CD4-positive, alpha-beta T cell treated with Interleukin-4 for 4 hours (primary cell): ENCODE data around the gene TMEM192.
A peak's percentile ranks its signal among the peaks of the same experiment; 100 is the strongest.
"Not testable (repeated sequence)": the region's sequence is repeated elsewhere in the genome, so short reads cannot be mapped to it uniquely, and the experiment has no call there.

Source experiments
- DNase-seq: peaks from one replicate; pipeline ENCODE4 v3.0.0-alpha.2; 2020

TMEM192 gene

DNA sequence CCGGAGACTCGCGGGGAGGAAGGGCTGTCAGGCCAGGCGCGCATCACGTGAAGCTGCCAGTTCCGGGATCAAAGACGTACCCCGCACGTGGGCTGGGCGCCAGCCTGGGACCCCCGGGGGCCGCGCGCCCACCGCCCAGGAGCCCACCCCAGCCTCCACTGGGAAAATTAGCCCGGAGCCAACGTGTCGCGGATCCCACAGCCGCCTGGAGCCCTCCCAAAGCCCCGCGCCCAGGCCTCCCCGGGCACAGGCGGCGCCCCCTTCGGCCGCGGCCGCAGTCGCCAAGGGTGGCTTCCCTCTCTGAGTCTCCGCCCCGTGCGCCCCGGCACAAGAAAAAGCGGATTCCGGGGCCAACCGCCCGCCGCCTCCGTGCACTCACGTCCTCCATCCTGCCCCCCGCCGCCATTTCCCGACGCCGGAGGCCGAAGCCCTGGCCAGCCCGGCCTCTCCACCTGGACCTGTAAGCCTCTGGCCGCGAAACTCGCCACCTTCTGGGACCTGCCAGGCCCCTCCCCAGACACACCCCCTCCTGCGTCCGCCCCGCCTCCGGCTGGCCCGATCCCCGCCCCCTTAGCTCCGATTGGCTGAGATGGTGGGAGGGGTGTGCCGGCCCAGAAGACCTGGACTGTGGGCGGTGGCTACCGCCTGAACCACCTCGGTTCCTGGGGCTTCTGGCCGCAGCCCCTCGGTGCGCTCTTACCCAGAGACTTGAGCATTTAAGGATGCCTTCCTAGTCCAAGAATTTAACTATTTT is at the start of gene TMEM192:
TSS of gene TMEM192 (minus strand) at position 493 of the 754 bp plus-strand sequence. CDS start at position 406, 87 bp downstream.
- DNase-seq, result peak; percentile 88

DNA sequence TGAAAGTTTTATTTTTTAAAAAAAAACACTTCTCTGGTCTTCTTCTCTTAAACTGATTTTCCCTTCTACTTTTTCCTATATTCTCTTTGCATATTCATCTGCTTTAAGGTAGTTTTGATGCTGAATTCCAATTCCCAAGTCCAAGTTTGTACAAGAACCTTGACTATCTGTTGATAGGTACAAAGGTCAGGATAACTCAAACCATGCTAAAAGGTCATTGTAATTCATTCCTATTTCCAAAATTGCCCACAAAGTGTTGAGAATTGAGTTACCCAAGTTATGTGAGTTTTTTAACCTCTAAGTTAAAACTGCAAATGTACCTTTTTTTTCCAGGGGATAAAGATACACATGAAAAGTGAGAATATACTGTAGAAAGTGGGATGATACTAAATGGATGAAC is 46.1 kb upstream of the TMEM192 start:
- DNase-seq, result no peak

DNA sequence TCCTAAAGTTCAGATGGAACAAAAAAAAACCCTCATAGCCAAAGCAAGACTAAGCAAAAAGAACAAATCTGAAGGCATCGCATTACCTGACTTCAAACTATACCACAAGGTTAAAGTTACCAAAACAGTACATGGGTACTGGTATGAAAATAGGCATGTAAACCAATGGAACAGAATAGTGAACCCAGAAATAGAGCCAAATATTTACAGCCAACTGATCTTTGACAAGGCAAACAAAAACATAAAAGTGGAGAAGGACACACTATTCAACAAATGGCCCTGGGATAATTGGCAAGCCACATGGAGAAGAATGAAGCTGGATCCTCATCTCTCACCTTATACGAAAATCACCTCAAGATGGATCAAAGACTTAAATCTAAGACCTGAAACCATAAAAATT is 44.2 kb upstream of the TMEM192 start:
- no peak for DNase-seq

DNA sequence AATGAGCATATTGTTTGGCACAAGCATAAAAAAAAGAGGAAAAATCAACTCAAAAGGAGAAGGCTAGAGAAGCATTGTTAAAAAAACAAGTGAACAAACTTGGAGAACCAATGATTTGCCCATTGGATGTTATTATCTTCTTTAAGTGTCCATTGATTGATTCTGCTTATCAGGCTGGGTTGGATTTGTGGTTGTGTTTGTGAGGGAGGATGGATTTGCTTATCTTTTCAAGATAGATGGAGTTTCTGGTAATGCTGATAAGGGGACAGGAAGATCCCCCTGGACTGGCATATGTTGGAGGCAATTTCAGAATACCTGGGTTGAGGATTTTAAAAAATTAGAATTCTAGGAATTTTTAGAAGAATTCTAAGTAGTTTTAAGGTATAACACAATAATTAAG is 41.8 kb upstream of the TMEM192 start:
- no peak for DNase-seq

DNA sequence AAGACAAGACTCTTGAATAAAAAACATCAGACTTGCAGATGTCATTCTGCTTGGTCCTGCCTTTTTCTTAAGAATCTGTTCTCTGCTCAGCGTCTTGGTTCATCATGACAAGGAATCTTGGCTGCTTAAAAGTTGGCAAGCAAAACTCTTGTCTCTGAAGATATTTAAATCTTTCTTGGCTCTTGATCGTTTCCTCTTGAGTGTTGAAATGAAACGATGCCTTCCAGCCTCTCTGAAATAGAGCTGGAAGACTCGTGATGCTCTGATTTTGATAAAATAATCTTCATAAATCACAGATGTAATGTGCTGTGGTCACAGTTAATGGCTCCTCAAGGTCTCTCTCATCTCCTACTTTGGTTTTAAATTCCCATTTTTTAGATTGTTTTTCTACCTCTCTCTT is 39.9 kb upstream of the TMEM192 start:
- DNase-seq, result no peak

DNA sequence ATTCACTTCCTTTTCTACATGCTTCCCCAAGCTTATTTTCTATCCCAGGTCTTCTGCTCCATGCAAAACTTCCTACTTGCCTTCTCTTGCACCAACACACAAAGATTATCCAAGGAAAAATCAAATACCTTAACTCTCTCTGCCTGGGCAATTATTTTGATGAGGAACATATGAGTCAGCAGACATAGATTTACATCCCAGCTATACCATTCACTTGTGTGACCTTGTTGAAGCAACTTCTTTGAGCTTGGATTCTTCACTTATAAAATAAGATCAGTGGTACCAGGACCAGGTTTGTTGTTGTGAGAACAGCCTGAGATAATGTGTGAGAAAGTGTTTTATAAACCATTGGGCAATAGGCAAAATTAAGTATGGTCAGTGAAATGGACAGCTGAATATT is 39.1 kb upstream of the TMEM192 start:
- no peak for DNase-seq

DNA sequence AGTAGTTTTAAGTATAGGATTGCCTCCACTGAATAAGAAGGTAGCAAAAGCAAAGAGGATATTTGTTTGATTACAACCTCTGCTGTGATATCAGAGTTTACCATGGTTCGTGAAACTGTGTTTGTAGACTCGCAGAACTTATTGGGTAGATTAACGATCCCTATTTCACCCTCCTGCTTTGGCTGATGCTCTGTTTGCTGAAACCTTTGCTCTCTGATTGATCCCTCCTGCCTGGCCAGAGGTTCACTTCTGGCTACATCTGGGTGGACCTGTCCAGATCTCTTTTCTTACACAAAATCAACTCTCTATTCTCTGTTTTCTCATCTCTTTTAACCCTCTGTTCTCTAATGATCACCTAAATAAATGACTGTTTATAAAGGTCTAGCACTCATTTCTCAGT is 37.9 kb upstream of the TMEM192 start:
- DNase-seq, result no peak

DNA sequence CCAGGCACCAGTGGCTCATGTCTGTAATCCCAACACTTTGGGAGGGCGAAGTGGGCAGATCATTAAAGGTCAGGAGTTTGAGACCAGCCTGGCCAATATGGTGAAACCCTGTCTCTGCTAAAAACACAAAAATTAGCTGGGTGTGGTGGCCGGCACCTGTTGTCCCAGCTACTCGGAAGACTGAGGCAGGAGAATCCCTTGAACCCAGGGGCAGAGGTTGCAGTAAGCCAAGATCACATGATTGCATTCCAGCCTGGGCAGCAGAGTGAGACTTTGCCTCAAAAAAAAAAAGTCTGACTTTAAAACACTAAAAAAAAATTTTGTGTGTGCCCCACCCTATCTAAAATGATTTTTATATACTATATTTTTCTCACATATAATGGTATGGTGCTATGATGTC is 26.2 kb upstream of the TMEM192 start:
- no peak for DNase-seq

DNA sequence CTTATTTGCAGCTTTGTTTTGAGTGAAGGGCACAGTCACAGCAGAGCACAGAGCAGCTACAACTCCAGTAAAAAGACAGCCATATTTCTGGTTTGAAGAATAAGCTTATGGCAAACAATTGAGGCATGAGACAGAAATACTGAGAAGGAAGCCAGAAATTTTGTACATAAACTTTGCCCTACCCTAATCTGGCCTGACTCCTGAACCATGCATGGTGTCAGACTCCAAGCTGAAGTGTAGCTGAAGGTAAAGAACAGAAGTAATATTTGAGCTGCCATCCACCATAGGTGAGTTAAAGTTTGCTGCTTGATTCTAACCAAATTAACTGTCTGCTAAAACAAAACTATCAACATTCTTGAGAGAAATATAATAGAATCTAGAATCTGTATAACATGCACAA is 24.5 kb upstream of the TMEM192 start:
- no peak for DNase-seq

DNA sequence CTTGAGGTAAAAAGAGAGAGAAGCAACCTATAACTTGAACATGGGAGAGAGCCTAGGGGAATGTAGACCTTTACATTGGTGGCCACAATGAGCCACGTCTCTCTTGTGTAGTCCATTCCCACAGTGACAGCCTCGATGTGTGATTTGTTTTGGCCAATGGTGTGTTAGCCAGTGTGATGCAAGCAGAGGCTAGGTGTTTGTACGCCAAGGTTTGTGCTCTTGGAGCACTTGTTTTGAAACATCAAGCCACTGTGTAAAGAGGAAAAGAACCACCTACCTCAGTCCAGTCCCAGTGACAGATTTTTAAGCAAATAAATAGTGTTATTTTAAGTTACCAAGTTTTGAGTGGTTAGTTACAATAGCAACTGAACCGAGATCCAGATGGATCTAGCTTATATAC is 23.9 kb upstream of the TMEM192 start:
- DNase-seq, result no peak

DNA sequence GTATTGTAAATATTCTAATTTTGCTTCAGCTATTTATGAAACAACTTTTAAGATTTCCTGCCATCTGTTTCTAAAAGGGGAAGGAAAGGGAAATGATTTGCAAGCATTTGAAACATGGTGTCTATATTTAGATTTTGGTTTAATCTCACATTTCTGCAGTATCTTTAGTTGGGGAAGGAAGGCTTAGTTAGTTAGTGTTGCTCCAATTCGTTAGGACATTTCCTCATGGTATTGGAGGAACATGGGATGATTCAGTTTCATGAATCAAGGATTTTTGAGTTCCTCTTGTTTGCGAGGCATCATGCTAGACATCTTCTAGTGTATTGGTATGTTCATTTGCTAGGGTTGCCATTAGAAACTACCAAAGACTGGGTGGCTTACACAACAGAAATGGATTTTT is 20.5 kb upstream of the TMEM192 start:
- no peak for DNase-seq

DNA sequence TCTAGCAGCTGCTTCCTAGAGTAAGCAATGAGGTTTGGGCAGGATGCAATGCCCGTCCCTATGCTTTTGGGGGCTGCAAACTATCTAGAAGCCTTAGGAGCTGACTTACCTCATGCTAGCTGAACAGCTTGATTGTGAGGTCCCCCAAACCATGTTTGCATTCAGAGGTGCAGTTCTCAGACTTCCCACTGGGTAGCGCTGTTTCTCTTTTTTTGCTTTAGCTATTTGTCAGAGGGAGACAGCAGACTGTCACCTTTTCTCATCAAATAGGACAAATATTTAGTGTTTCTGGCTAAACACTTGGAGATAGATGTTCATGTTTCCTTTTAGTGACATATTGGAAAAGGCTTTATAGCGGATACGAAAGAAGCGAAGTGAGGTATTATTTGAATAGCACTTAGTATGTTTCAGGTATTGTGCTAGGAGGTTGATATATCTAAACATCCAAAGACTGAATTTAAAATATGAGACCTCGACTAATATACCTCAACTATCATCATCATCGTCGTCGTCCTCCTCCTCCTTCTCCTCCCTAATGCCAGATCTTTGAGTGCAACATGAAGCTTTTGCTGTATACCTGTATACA is 18.7 kb upstream of the TMEM192 start:
- DNase-seq, result peak; percentile 80

DNA sequence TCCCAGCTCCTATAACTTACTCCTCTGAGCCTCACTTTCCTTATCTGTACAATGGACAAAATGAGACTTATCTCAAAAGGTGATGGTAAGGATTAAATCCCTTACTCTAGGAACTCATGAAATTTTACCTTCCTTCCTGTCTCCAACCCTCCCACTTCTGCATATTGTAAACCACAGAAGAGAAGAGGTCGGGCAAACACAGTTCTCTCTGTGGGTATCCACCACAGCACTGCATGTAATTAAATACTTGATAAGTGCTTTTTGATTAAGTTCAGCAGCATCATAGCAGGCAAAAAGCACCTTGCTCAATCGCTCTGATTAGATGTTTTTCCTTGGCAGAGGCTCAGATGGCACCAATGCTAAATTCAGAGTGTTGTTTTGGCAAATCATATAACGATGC is 17.3 kb upstream of the TMEM192 start:
- no peak for DNase-seq

DNA sequence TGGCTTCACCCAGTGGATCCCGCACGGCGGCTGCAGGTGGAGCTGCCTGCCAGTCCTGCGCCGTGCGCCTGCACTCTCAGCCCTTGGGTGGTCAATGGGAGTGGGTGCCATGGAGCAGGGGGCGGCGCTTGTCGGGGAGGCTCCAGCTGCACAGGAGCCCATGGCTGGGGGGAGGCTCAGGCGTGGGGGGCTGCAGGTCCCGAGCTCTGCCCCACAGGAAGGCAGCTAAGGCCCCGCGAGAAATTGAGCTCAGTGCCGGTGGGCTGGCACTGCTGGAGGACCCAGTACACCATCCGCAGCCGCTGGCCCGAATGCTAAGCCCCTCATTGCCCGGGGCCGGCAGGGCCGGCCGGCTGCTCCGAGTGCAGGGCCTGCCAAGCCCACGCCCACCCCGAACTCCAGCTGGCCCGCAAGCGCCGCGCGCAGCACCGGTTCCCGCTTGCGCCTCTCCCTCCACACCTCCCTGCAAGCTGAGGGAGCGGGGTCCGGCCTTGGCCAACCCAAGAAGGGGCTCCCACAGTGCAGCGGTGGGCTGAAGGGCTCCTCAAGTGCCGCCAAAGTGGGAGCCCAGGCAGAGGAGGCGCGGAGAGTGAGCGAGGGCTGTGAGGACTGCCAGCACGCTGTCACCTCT is 13.3 kb upstream of the TMEM192 start:
- not testable (repeated sequence) for DNase-seq

DNA sequence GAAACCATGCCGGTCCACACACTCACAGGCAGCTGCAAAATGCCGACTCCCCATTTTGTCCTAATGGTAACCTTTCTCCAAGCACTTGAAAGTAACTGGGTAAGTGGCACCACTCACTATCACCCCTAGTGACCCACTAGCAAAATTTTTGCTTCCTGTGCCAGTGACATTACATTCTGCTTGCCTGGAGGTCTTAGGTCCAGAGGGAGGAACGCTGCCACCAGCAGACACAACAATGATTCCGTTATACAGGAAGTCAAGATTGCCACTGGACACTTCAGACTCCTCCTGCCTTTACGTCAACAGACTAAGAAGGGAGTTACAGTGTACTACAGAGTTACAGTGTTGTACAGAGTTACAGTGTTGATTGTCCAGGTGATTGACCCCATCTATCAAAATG is 11.8 kb upstream of the TMEM192 start:
- DNase-seq, result no peak

DNA sequence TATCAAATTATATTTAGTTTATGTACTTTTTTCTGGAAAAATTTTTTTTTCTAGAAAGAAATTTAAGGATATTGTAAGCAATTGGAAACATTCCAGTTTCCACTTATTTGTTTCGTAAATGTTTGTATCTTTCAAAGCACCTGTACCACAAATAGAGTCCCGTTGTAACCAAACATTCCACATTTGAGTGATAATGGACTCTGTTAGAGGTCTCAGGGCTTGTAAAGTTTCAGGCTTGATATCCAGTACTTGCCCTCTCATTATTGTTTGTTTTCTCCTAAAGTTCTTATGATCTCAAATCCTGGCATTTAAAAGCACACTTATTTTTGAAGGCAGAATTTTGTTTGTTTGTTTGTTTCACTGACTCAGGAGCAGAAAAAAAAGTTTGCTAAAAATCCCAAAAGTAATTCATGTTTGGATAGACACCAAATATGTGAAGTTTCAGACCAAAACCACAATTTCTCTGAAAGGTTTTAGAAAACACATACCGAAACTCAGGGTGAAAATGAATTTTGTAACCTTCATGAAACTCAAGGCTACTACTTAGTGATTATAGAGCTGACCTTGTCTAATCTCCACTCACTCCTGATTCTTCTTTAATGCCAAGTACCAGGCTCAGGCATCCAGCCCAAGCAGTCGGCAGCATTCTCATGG is 5.7 kb upstream of the TMEM192 start:
- DNase-seq, result no peak

DNA sequence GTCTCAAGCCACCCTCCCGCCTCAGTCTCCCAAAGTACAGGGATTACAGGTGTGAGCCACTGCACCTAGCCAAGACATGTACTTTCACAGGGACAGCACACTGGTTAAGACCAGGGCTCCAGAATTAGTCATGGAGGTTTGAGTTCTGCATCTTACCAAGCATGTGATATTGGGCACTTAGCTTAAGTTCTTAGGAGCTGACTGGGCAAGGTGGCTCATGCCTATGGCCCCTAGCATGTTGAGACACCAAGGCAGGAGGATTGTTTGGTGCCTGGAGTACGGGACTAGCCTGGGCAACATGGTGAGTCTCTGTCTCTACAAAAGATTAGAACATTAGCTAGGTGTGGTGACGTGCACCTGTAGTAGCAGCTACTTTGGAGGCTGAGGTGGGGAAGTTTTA is 2.6 kb upstream of the TMEM192 start:
- DNase-seq, result no peak

DNA sequence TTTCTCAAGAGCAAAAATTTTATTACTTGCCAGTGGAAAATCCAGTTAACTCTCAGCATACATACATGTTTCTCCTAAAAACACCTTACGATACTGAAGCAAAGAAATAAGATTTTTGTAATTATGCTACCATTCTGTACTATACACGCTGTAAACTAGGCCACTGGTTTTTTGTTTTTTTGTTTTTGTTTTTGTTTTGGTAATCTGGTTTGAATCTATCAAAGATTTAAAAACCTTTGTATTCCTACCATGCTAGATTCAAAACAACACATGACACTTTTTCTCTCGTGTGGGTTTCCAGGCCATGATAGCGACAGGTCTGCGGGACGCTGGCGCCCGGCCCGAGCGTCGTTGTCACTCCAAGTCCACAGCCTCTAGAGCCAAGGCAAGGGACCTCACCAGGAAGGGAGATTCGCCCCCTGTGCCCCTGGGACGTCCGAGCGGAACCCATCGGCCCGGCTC is 723 bp downstream of the TMEM192 start:
- no peak for DNase-seq

DNA sequence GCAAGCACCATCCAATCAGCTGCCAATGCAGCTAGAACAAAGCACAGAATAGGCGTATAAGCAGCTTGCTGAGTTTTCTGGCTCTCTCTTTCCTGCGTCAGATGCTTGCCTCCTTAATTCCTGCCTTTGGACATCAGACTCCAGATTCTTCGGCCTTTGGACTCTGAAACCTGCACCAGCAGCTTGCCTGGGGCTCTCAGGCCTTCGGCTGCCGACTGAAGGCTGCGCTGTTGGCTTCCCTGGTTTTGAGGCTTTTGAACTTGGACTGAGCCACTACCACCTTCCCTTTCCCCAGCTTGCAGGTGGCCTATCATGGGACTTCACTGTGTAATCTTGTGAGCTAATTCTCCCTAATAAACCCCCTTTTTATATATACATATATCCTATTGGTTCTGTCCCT is 6.1 kb downstream of the TMEM192 start:
- DNase-seq, result no peak

DNA sequence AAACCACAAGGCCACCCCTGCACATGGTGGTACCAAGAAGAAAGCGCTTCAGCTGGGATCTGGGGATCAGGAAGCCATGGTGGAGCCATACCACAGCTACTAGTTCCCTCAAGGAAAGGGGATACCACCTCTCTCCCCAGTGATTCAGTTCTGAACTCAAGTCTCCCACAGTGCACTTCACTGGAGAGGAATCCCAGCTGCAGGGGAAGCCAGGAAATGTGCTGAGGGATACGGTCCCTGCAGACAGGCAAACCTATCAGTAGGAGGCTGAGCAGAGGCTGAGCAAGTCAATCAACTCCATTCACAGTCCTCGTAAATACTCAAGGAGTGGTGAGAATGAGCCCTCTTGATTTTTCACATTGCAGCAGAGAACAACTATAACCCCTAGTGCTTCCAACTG is 11.0 kb downstream of the TMEM192 start:
- no peak for DNase-seq

DNA sequence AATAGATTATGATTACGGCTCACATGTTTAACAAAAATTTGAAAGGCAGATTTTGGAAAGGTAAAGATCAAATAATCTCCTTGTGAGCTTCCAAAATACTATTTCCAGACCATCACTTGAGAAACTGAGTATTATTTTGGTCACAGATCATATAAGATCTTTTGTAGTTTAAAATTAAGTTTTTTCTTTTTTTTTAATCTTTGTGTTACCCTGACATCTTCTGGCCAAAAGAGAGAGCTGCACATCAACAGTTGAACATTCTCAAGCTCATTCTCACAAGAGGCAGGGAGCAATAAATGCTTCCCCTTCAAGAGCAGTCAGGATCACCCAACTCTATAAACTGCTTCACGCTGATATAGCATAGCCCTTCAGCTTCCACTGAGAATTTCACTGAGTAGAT is 15.9 kb downstream of the TMEM192 start:
- peak; percentile 8 for DNase-seq

DNA sequence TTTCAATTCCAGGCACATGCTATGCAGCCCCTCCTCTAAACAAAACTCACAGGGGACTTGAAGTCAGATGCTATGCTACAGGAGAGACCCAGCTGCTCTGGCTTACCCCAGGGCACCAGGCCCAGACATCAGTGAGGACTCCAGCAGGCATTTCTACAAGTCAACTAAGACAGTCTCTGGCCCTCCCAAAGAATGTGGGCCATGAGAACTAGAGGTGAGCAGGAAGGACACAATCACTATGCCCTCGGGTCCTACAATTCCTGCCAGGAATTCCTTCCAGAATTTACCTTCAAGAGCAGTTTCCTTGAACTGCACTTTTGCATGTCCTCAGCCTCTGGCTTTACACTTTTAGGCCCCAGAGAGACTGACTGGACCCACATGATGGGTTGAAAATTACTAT is 17.4 kb downstream of the TMEM192 start:
- DNase-seq, result no peak

DNA sequence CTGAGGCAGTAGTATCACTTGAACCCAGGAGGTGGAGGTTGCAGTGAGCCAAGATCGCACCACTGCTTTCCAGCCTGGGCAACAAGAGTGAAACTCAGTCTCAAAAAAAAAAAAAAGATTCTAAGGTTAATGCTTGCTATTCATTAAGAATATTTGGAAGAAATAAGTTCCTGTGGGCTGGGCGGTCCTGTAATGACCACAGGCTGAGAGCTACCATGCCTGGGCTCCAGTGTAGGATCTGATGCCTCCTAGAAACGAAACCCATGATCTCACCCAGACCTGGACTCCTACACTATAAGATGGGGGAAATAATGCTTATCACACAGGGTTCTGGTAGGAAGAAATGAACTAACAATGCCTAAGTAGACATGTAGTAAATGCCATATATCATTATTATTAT is 17.8 kb downstream of the TMEM192 start:
- no peak for DNase-seq

DNA sequence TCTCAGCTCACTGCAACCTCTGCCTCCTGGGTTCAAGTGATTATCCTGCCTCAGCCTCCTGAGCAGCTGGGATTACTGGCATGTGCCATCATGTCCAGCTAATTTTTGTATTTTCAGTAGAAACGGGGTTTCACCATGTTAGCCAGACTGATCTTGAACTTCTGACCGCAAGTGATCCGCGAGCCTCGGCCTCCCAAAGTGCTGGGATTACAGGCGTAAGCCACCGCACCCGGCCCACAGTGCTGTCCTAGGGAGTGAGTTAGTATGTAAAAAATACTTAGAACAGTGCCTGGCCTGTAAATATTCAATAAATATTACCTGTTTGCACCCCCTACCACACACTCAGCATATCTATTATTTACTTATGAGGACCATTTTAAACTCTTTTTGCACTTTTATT is 20.5 kb downstream of the TMEM192 start:
- not testable (repeated sequence) for DNase-seq
